ENCODE results near the gene SNRNP35.
"Not testable (repeated sequence)": the region's sequence is repeated elsewhere in the genome, so short reads cannot be mapped to it uniquely, and the experiment has no call there.

The SNRNP35 gene

GRCh38 chr12:123478069-123478468 is 20.1 kb downstream of the SNRNP35 start:
- no peak for DNase-seq (ENCODE audit: low read depth)
- TF ChIP-seq CTCF (IDR thresholded peaks at IDR 0.05; ENCODE audit: low read depth, low read length) (no peak), MAX (IDR thresholded peaks at IDR 0.05; ENCODE audit: low read depth, low read length) (no peak), MYC (IDR thresholded peaks at IDR 0.05; ENCODE audit: low read depth, low read length) (no peak), POLR2A (IDR thresholded peaks at IDR 0.05; ENCODE audit: extremely low read depth, insufficient read length) (no peak)

GRCh38 chr12:123478762-123479161 is 20.8 kb downstream of the SNRNP35 start:
- no peak overlapping the region for H3K4me3 ChIP-seq (ENCODE audit: low read depth, low read length)
- TF ChIP-seq MAX (IDR thresholded peaks at IDR 0.05; ENCODE audit: low read depth, low read length): no peak
- TF ChIP-seq CTCF (IDR thresholded peaks at IDR 0.05; ENCODE audit: low read depth, low read length): no peak
- TF ChIP-seq POLR2A (IDR thresholded peaks at IDR 0.05; ENCODE audit: extremely low read depth, insufficient read length): no peak
- TF ChIP-seq MYC (IDR thresholded peaks at IDR 0.05; ENCODE audit: low read depth, low read length): no peak
- no peak for DNase-seq (ENCODE audit: low read depth)

More at GRCh38 chr12:123478069-123478468, 20.1 kb downstream of the SNRNP35 start:
- no peak overlapping the region for H3K4me3 ChIP-seq (ENCODE audit: low read depth, low read length)

- H3K4me3 ChIP-seq (ENCODE audit: low read depth, low read length): no peak overlapping the region
- no peak for DNase-seq (ENCODE audit: low read depth)
- TF ChIP-seq MYC (IDR thresholded peaks at IDR 0.05; ENCODE audit: low read depth, low read length) (no peak), POLR2A (IDR thresholded peaks at IDR 0.05; ENCODE audit: extremely low read depth, insufficient read length) (no peak)
Measured at GRCh38 chr12:123479442-123480180, 21.7 kb downstream of the SNRNP35 start.

- not testable (repeated sequence) for H3K4me3 ChIP-seq (ENCODE audit: low read depth, low read length); DNase-seq (ENCODE audit: low read depth)
Measured at GRCh38 chr12:123481251-123481650, 23.3 kb downstream of the SNRNP35 start.

- DNase-seq (ENCODE audit: low read depth): no peak
- TF ChIP-seq CTCF (IDR thresholded peaks at IDR 0.05; ENCODE audit: low read depth, low read length) (no peak), MYC (IDR thresholded peaks at IDR 0.05; ENCODE audit: low read depth, low read length) (no peak), MAX (IDR thresholded peaks at IDR 0.05; ENCODE audit: low read depth, low read length) (no peak), POLR2A (IDR thresholded peaks at IDR 0.05; ENCODE audit: extremely low read depth, insufficient read length) (no peak)
Measured at GRCh38 chr12:123482876-123483275, 24.9 kb downstream of the SNRNP35 start.

GRCh38 chr12:123483602-123484248 is 25.8 kb downstream of the SNRNP35 start:
- peak; percentile 42 for DNase-seq (ENCODE audit: low read depth)
- H3K4me3 ChIP-seq (ENCODE audit: low read depth, low read length): no peak overlapping the region

More at GRCh38 chr12:123482876-123483275, 24.9 kb downstream of the SNRNP35 start:
- H3K4me3 ChIP-seq (ENCODE audit: low read depth, low read length): no peak overlapping the region

More at GRCh38 chr12:123483602-123484248, 25.8 kb downstream of the SNRNP35 start:
- TF ChIP-seq POLR2A (IDR thresholded peaks at IDR 0.05; ENCODE audit: extremely low read depth, insufficient read length): no peak
- TF ChIP-seq MAX (IDR thresholded peaks at IDR 0.05; ENCODE audit: low read depth, low read length): no peak
- TF ChIP-seq CTCF (IDR thresholded peaks at IDR 0.05; ENCODE audit: low read depth, low read length): no peak
- no peak for TF ChIP-seq MYC (IDR thresholded peaks at IDR 0.05; ENCODE audit: low read depth, low read length)
